Measurements from ENCODE around the gene RAPGEF3. TPM values are rescaled to one million over a fixed set of nuclear protein-coding genes. Genes with fewer than 3 reads are reported as not detected.
A peak's percentile ranks its signal among the peaks of the same experiment; 100 is the strongest.

Gene RAPGEF3
- polyA plus RNA-seq, 4 donors: 2.5 to 19.8 (median 4.3) TPM

DNA sequence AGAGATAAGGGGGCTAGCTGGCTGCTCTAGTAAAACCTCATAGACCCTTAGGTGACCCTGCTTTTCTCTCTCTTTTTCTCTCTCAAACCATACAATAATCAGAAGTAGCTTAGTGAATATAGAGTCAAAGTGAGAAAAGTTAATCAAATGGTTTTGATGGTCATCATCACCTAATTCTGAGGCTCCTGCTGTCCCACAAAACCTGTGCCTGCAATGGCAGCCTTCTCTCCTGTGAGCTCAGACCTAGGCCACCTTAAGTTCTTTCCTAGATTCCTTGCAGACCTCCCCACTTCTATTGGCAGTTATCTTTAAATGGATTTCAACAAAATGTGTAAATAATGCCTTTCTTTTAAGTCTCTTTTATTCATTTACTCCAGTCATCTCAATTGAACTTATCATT is 51.3 kb downstream of the RAPGEF3 start:
- no peak for FAIRE-seq
- Histone ChIP-seq H3K27me3 (ENCODE audit: control insufficient read depth in 3 of 3, insufficient read depth in 3 of 3, low read length in 3 of 3) (no peaks in the 10 kb centered on the region), H3K4me1 (ENCODE audit: control insufficient read depth in 3 of 3, insufficient read depth in 2 of 3, low read depth in 1 of 3, low read length in 2 of 3) (peaks cover 6 to 11% (median 8%) of the 10 kb centered on the region in 3 donors), H3K4me3 (ENCODE audit: low read depth in 1 of 3, low read length in 3 of 3) (no peak overlapping the region), H3K36me3 (ENCODE audit: control insufficient read depth in 3 of 3, insufficient read depth in 2 of 3, low read depth in 1 of 3, low read length in 3 of 3) (peaks cover 0 to 2% (median 0%) of the 10 kb centered on the region in 3 donors), H3K9me3 (ENCODE audit: control insufficient read depth in 2 of 2, insufficient read depth in 1 of 2, low read depth in 1 of 2, low read length in 1 of 2) (no peaks in the 10 kb centered on the region), H3K27ac (ENCODE audit: low read depth in 1 of 3, low read length in 2 of 3) (peak overlapping the region in 1 of 3 donors; percentile 80)
- no peak for DNase-seq

DNA sequence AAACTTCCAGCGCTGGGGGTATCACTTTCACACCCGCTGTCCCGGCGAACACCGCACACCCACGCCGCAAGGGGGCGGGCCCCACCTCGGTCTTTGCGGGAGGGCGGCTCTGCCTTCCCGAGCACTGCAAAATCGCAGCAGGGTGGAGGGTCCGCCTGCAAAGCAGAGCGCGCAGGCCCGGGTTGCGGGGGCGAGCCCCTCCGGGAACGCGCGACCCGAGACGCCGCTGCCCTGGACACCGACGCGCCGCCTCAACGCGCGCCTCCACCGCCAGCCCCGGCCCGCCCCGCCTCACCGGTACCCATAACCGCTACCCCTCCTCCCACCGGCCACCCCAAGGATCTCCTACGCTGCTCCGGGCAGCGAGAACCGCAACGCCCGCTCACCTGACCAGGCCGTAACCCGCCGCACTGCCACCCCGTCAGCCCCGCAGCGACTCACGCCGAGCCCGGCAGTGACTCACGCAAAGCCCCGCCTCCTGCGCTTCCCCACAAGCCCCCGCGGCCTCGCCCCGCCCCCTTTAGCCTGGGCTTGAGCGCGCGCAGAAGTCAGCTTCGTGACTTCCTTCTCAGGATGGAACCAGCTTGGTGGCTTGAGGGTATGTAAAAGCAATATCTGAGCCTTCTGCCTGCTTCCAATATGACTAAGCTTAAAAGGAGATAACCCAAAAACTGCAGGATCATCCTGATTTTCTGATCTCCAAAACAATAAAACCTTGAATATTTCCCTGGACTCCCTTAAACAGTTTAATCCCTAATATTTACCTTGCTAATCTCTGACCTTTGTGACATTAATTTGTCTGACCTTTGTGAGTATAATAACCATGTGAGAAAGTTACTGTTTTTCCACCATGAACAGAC is 52.9 kb downstream of the RAPGEF3 start, which contains the start of gene RPAP3:
RPAP3 (minus strand) TSS at position 465 of the 860 bp plus-strand sequence. CDS start 3,190 bp downstream, outside the sequence.
- H3K27me3 ChIP-seq (ENCODE audit: control insufficient read depth in 3 of 3, insufficient read depth in 3 of 3, low read length in 3 of 3): no peaks in the 10 kb centered on the region
- peaks cover 6 to 11% (median 8%) of the 10 kb centered on the region in 3 donors for H3K4me1 ChIP-seq (ENCODE audit: control insufficient read depth in 3 of 3, insufficient read depth in 2 of 3, low read depth in 1 of 3, low read length in 2 of 3)
- DNase-seq: peak; percentile 97 to 98
- peak within 1 kb of the TSS; percentile 80 to 92 (median 88) for H3K27ac ChIP-seq (ENCODE audit: low read depth in 1 of 3, low read length in 2 of 3)
- FAIRE-seq: no peak
- 0 to 1% (median 1%) methylated on average over 42 to 66 of the region's 66 CpGs for WGBS, 3 donors
- H3K4me3 ChIP-seq (ENCODE audit: low read depth in 1 of 3, low read length in 3 of 3): peak within 1 kb of the TSS; percentile 73 to 99 (median 85)
- peaks cover 0 to 4% (median 2%) of the 10 kb centered on the region in 3 donors for H3K36me3 ChIP-seq (ENCODE audit: control insufficient read depth in 3 of 3, insufficient read depth in 2 of 3, low read depth in 1 of 3, low read length in 3 of 3)
- H3K9me3 ChIP-seq (ENCODE audit: control insufficient read depth in 2 of 2, insufficient read depth in 1 of 2, low read depth in 1 of 2, low read length in 1 of 2): no peaks in the 10 kb centered on the region

DNA sequence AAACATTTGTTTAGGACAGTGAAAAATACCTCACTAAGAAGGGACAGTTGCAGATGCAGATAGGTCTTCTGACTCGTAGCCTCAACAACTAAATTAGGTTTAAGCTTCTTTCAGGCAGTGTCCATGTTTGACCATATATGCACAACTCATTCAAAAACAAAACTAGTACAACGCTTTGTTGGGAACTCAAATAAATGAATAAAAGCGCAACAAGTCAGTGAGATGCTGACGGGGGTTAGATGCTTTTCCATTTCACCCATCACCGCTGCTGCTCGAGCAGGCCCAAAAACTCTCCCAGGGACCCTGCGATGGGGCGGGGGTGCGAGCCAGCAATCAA is 53.5 kb downstream of the RAPGEF3 start:
- no peak for DNase-seq
- H3K27ac ChIP-seq (ENCODE audit: low read depth in 1 of 3, low read length in 2 of 3): peak overlapping the region; percentile 80 to 92 (median 86)
- peak overlapping the region; percentile 73 to 99 (median 85) for H3K4me3 ChIP-seq (ENCODE audit: low read depth in 1 of 3, low read length in 3 of 3)
- H3K27me3 ChIP-seq (ENCODE audit: control insufficient read depth in 3 of 3, insufficient read depth in 3 of 3, low read length in 3 of 3): no peaks in the 10 kb centered on the region
- peaks cover 6 to 11% (median 8%) of the 10 kb centered on the region in 3 donors for H3K4me1 ChIP-seq (ENCODE audit: control insufficient read depth in 3 of 3, insufficient read depth in 2 of 3, low read depth in 1 of 3, low read length in 2 of 3)
- H3K36me3 ChIP-seq (ENCODE audit: control insufficient read depth in 3 of 3, insufficient read depth in 2 of 3, low read depth in 1 of 3, low read length in 3 of 3): peaks cover 0 to 6% (median 2%) of the 10 kb centered on the region in 3 donors
- WGBS, 3 donors: 0 to 1% (median 1%) methylated on average over 9 of the region's 9 CpGs
- no peak for FAIRE-seq
- no peaks in the 10 kb centered on the region for H3K9me3 ChIP-seq (ENCODE audit: control insufficient read depth in 2 of 2, insufficient read depth in 1 of 2, low read depth in 1 of 2, low read length in 1 of 2)

DNA sequence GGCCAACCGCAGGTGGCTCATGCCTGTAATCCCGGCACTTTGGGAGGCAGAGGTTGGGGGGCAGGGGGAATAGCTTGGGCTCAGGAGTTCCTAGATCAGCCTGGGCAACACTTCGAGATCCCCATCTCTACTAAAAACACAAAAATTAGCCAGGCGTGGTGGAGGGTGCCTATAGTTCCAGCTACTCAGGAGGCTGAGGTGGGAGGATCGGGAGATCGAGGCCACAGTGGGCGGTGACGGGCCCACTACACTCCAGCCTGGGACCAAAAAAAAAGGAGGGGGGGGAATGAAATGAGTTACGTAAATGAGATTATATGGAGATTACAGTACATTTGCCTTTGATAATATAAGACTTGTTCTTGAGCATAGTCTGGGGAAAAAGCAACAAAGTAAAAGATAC is 54.0 kb downstream of the RAPGEF3 start:
- 86 to 91% (median 89%) methylated on average over 9 of the region's 9 CpGs for WGBS, 3 donors
- Histone ChIP-seq H3K36me3 (ENCODE audit: control insufficient read depth in 3 of 3, insufficient read depth in 2 of 3, low read depth in 1 of 3, low read length in 3 of 3) (peaks cover 2 to 8% (median 2%) of the 10 kb centered on the region in 3 donors), H3K4me1 (ENCODE audit: control insufficient read depth in 3 of 3, insufficient read depth in 2 of 3, low read depth in 1 of 3, low read length in 2 of 3) (peaks cover 6 to 11% (median 8%) of the 10 kb centered on the region in 3 donors), H3K9me3 (ENCODE audit: control insufficient read depth in 2 of 2, insufficient read depth in 1 of 2, low read depth in 1 of 2, low read length in 1 of 2) (no peaks in the 10 kb centered on the region), H3K27me3 (ENCODE audit: control insufficient read depth in 3 of 3, insufficient read depth in 3 of 3, low read length in 3 of 3) (no peaks in the 10 kb centered on the region), H3K27ac (ENCODE audit: low read depth in 1 of 3, low read length in 2 of 3) (no peak overlapping the region), H3K4me3 (ENCODE audit: low read depth in 1 of 3, low read length in 3 of 3) (peak overlapping the region in 2 of 3 donors; percentile 73 to 85)
- no peak for FAIRE-seq
- no peak for DNase-seq

DNA sequence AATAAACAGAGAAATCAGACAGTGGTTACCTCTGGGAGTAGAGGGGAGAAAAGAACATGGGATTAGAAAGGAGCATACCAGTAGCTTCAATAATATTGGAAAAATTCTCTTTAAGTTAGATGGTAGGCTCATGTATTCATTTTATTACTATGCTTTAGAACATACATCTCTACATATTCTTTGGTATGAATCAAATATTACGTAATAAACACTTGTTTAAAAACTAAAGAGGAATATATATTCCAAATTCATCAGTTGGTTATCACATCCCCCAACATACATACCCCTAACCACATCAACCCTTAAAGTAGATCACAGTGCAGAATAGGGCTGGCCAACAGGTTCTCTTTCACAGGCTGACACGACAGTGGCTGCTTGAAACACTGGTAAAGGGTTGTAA is 58.4 kb downstream of the RAPGEF3 start:
- DNase-seq: no peak

DNA sequence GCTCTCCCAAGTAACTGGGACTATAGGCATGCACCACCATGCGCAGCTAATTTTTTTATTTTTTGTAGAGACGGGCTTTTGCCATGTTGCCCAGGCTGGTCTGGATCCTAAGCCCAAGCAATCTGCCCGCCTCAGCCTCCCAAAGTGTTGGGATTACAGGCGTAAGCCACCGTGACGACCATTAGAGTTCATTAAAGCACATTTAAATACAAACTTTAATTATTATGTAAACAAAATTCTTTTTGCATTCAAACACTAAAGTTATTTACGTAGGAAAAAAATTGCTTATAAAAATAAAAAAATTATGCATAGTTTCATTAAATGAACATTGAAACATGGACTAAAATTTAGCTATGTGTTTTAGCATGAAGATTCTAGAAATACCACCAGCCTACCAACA is 60.0 kb downstream of the RAPGEF3 start:
- H3K27me3 ChIP-seq (ENCODE audit: control insufficient read depth in 3 of 3, insufficient read depth in 3 of 3, low read length in 3 of 3): no peaks in the 10 kb centered on the region
- DNase-seq (no peak), FAIRE-seq (no peak)
- H3K9me3 ChIP-seq (ENCODE audit: control insufficient read depth in 2 of 2, insufficient read depth in 1 of 2, low read depth in 1 of 2, low read length in 1 of 2): no peaks in the 10 kb centered on the region
- H3K27ac ChIP-seq (ENCODE audit: low read depth in 1 of 3, low read length in 2 of 3): no peak overlapping the region
- no peaks in the 10 kb centered on the region for H3K4me1 ChIP-seq (ENCODE audit: control insufficient read depth in 3 of 3, insufficient read depth in 2 of 3, low read depth in 1 of 3, low read length in 2 of 3)
- WGBS, 3 donors: 89 to 95% (median 93%) methylated on average over 7 of the region's 7 CpGs
- H3K4me3 ChIP-seq (ENCODE audit: low read depth in 1 of 3, low read length in 3 of 3): no peak overlapping the region
- H3K36me3 ChIP-seq (ENCODE audit: control insufficient read depth in 3 of 3, insufficient read depth in 2 of 3, low read depth in 1 of 3, low read length in 3 of 3): peaks cover 0 to 16% (median 3%) of the 10 kb centered on the region in 3 donors

More for the DNA sequence above, 58.4 kb downstream of the RAPGEF3 start:
- Histone ChIP-seq H3K36me3 (ENCODE audit: control insufficient read depth in 3 of 3, insufficient read depth in 2 of 3, low read depth in 1 of 3, low read length in 3 of 3) (peaks cover 2 to 16% (median 3%) of the 10 kb centered on the region in 3 donors), H3K4me3 (ENCODE audit: low read depth in 1 of 3, low read length in 3 of 3) (no peak overlapping the region), H3K27me3 (ENCODE audit: control insufficient read depth in 3 of 3, insufficient read depth in 3 of 3, low read length in 3 of 3) (no peaks in the 10 kb centered on the region), H3K27ac (ENCODE audit: low read depth in 1 of 3, low read length in 2 of 3) (no peak overlapping the region), H3K9me3 (ENCODE audit: control insufficient read depth in 2 of 2, insufficient read depth in 1 of 2, low read depth in 1 of 2, low read length in 1 of 2) (no peaks in the 10 kb centered on the region), H3K4me1 (ENCODE audit: control insufficient read depth in 3 of 3, insufficient read depth in 2 of 3, low read depth in 1 of 3, low read length in 2 of 3) (peaks cover 0 to 3% (median 0%) of the 10 kb centered on the region in 3 donors)
- FAIRE-seq: no peak
- WGBS, 3 donors: 93 to 100% (median 94%) methylated on average over 2 of the region's 2 CpGs

DNA sequence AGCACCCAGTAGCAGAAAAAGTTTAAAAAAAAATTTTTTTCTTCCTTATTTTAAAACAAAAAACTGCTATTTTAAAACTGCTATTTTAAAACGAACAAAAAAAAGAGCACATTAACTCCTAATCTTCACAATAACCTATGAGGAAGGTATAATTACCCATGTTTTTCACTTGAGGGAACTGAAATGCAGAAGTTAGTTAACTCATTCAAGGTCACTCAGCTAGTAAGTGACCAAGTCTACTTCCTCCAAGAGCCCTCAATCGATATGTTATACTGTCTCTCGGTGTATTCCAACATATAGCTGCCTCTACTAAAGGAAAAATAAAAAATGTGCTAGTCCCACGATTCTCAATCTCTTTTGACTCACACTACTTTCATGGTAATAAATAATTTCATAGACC is 60.6 kb downstream of the RAPGEF3 start:
- H3K9me3 ChIP-seq (ENCODE audit: control insufficient read depth in 2 of 2, insufficient read depth in 1 of 2, low read depth in 1 of 2, low read length in 1 of 2): no peaks in the 10 kb centered on the region
- peaks cover 0 to 17% (median 3%) of the 10 kb centered on the region in 3 donors for H3K36me3 ChIP-seq (ENCODE audit: control insufficient read depth in 3 of 3, insufficient read depth in 2 of 3, low read depth in 1 of 3, low read length in 3 of 3)
- no peak for DNase-seq
- no peaks in the 10 kb centered on the region for H3K27me3 ChIP-seq (ENCODE audit: control insufficient read depth in 3 of 3, insufficient read depth in 3 of 3, low read length in 3 of 3)
- WGBS, 3 donors: 74 to 91% (median 90%) methylated on average over 4 of the region's 4 CpGs
- no peaks in the 10 kb centered on the region for H3K4me1 ChIP-seq (ENCODE audit: control insufficient read depth in 3 of 3, insufficient read depth in 2 of 3, low read depth in 1 of 3, low read length in 2 of 3)
- no peak overlapping the region for H3K4me3 ChIP-seq (ENCODE audit: low read depth in 1 of 3, low read length in 3 of 3)
- no peak for FAIRE-seq
- no peak overlapping the region for H3K27ac ChIP-seq (ENCODE audit: low read depth in 1 of 3, low read length in 2 of 3)

DNA sequence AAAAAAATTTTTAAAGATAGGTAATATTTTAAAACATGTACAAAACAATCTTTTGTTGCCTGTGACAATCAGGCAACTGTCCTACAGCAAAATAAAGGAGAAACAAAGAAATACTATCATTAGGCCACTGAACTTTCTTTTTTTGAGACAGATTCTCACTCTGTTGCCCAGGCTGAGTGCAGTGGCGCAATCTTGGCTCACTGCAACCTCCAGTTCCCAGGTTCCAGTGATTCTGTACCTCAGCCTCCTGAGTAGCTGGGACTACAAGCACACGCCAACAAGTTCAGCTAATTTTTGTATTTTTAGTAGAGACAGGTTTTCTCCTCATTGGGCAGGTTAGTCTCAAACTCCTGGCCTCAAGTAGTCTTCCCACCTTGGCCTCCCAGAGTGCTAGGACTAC is 69.5 kb downstream of the RAPGEF3 start:
- FAIRE-seq (no peak), DNase-seq (no peak)
- Histone ChIP-seq H3K4me3 (ENCODE audit: low read depth in 1 of 3, low read length in 3 of 3) (no peak overlapping the region), H3K9me3 (ENCODE audit: control insufficient read depth in 2 of 2, insufficient read depth in 1 of 2, low read depth in 1 of 2, low read length in 1 of 2) (peaks cover 0 to 2% of the 10 kb centered on the region in 2 donors), H3K27me3 (ENCODE audit: control insufficient read depth in 3 of 3, insufficient read depth in 3 of 3, low read length in 3 of 3) (no peaks in the 10 kb centered on the region), H3K4me1 (ENCODE audit: control insufficient read depth in 3 of 3, insufficient read depth in 2 of 3, low read depth in 1 of 3, low read length in 2 of 3) (no peaks in the 10 kb centered on the region), H3K27ac (ENCODE audit: low read depth in 1 of 3, low read length in 2 of 3) (no peak overlapping the region), H3K36me3 (ENCODE audit: control insufficient read depth in 3 of 3, insufficient read depth in 2 of 3, low read depth in 1 of 3, low read length in 3 of 3) (peaks cover 0 to 13% (median 6%) of the 10 kb centered on the region in 3 donors)
- 95 to 98% (median 97%) methylated on average over 2 of the region's 2 CpGs for WGBS, 3 donors

Measured in small intestine (tissue), 7 donors.